Esophagus squamous epithelium (tissue), 5 donors: Measurements from ENCODE around the gene KRTAP10-1. TPM values are rescaled to one million over a fixed set of nuclear protein-coding genes. Genes with fewer than 3 reads are reported as not detected.

Source experiments
- DNase-seq: peaks from one replicate; lab custom pipeline; 2025; lab: John Stamatoyannopoulos, UW
- H3K27ac ChIP-seq, 4 donors: fragments of 200-600 bp; sonication (generic); one replicate each; pipeline ENCODE4 v1.5.1; 2016 to 2019; ENCODE audit warnings: mild to moderate bottlenecking in 1 of 4
- H3K27me3 ChIP-seq, 4 donors: fragments of 200-600 bp; sonication (generic); 1 replicate in 3 of 4; 2 replicates in 1 of 4; pipeline versions ENCODE4 v1.5.1 to v1.6.0; 2017 to 2021; ENCODE audit warnings: antibody characterized with exemption in 1 of 4
- H3K36me3 ChIP-seq, 3 donors: fragments of 200-600 bp; sonication (generic); one replicate each; pipeline ENCODE4 v1.5.1; 2016 to 2019
- H3K4me1 ChIP-seq, 3 donors: fragments of 200-600 bp; sonication (generic); one replicate each; pipeline ENCODE4 v1.5.1; 2017 to 2019
- H3K4me3 ChIP-seq, 4 donors: fragments of 200-600 bp; sonication (generic); 1 replicate in 3 of 4; 2 replicates in 1 of 4; pipeline ENCODE4 v1.5.1; 2016 to 2019; ENCODE audit warnings: mild to moderate bottlenecking in 2 of 4, moderate library complexity in 1 of 4
- H3K9me3 ChIP-seq, 3 donors: fragments of 200-600 bp; sonication (generic); one replicate each; pipeline ENCODE4 v1.5.1; 2016 to 2019
- CTCF ChIP-seq, 6 experiments: fragments of 450-650 bp in 4 of 6; fragments of 200-600 bp in 2 of 6; sonication (generic) in 2 of 6; IDR thresholded peaks; one replicate each; pipeline ENCODE4 v1.5.1; 2016 to 2019; ENCODE audit warnings: antibody characterized with exemption in 6 of 6, mild to moderate bottlenecking in 4 of 6, moderate library complexity in 4 of 6
- POLR2A ChIP-seq, 4 donors: fragments of 450-650 bp; IDR thresholded peaks; one replicate each; pipeline ENCODE4 v1.6.1; 2017; ENCODE audit warnings: antibody characterized with exemption in 4 of 4, mild to moderate bottlenecking in 4 of 4, moderate library complexity in 3 of 4
- WGBS, 2 donors: methylation state at CpG; one replicate each; pipeline ENCODE4 v1.1.5; 2018; 5-methylcytosine and 5-hydroxymethylcytosine counted together
- intact Hi-C: fragments of 100-400 bp; cut with DNase I; formaldehyde crosslinking; loops from one replicate; pipeline ENCODE4 v1.15.0; 2022
- total RNA-seq, 4 donors: library from RNA; depleted of rRNA; stranded (reverse); fragments of >200 nt; gene quantifications; one replicate each; pipeline ENCODE4 v1.1.0, GENCODE V29; 2016
- donor health status: DM: yes; HTN: yes; CAD: no.

Gene KRTAP10-1
- total RNA-seq, 4 donors from 2014 or later = not detected

GRCh38 chr21:44530903-44531605, 8.9 kb downstream of the KRTAP10-1 start:
- H3K4me1 ChIP-seq = no peaks in the 10 kb centered on the region
- H3K4me3 ChIP-seq = no peak overlapping the region
- H3K9me3 ChIP-seq = no peaks in the 10 kb centered on the region
- H3K27ac ChIP-seq = no peak overlapping the region
- no peaks in the 10 kb centered on the region for H3K36me3 ChIP-seq
- TF ChIP-seq CTCF (IDR thresholded peaks at IDR 0.05) (no peak), POLR2A (IDR thresholded peaks at IDR 0.05) (no peak)
- peaks cover 0 to 27% (median 0%) of the 10 kb centered on the region in 4 donors for H3K27me3 ChIP-seq
- no peak for DNase-seq
- 87 to 89% methylated on average over 14 to 16 of the region's 23 CpGs for WGBS, 2 donors
- intact Hi-C loops = no loop called here

GRCh38 chr21:44530221-44530902, 9.6 kb downstream of the KRTAP10-1 start:
- no peak overlapping the region for H3K27ac ChIP-seq
- no peak overlapping the region for H3K4me3 ChIP-seq
- no peaks in the 10 kb centered on the region for H3K4me1 ChIP-seq
- intact Hi-C loops = no loop called here
- 80 to 88% methylated on average over 2 to 5 of the region's 7 CpGs for WGBS, 2 donors
- no peaks in the 10 kb centered on the region for H3K9me3 ChIP-seq
- no peaks in the 10 kb centered on the region for H3K36me3 ChIP-seq
- no peak for DNase-seq
- peaks cover 0 to 30% (median 0%) of the 10 kb centered on the region in 4 donors for H3K27me3 ChIP-seq
- TF ChIP-seq POLR2A (IDR thresholded peaks at IDR 0.05) (no peak), CTCF (IDR thresholded peaks at IDR 0.05) (no peak)

GRCh38 chr21:44529503-44530125, 10.4 kb downstream of the KRTAP10-1 start:
- no peak for TF ChIP-seq POLR2A (IDR thresholded peaks at IDR 0.05)
- no peak for TF ChIP-seq CTCF (IDR thresholded peaks at IDR 0.05)
- no peak overlapping the region for H3K27ac ChIP-seq
- 64 to 70% methylated on average over 3 to 12 of the region's 23 CpGs for WGBS, 2 donors
- intact Hi-C loops = no loop called here
- H3K36me3 ChIP-seq = no peaks in the 10 kb centered on the region
- no peaks in the 10 kb centered on the region for H3K4me1 ChIP-seq
- H3K27me3 ChIP-seq = peaks cover 0 to 32% (median 0%) of the 10 kb centered on the region in 4 donors
- no peak overlapping the region for H3K4me3 ChIP-seq
- no peak for DNase-seq
- no peaks in the 10 kb centered on the region for H3K9me3 ChIP-seq

- WGBS, 2 donors = 80 to 85% methylated on average over 6 to 13 of the region's 17 CpGs
- peaks cover 0 to 32% (median 0%) of the 10 kb centered on the region in 4 donors for H3K27me3 ChIP-seq
- no peaks in the 10 kb centered on the region for H3K9me3 ChIP-seq
- no peak for DNase-seq
- TF ChIP-seq POLR2A (IDR thresholded peaks at IDR 0.05) (no peak), CTCF (IDR thresholded peaks at IDR 0.05) (no peak)
- no peaks in the 10 kb centered on the region for H3K4me1 ChIP-seq
- intact Hi-C loops = no loop called here
- no peak overlapping the region for H3K27ac ChIP-seq
- H3K36me3 ChIP-seq = no peaks in the 10 kb centered on the region
- no peak overlapping the region for H3K4me3 ChIP-seq
Observed at GRCh38 chr21:44529011-44529421, 11.0 kb downstream of the KRTAP10-1 start.

- Histone ChIP-seq H3K4me3 (no peak overlapping the region), H3K36me3 (no peaks in the 10 kb centered on the region), H3K27ac (no peak overlapping the region), H3K4me1 (no peaks in the 10 kb centered on the region), H3K27me3 (peaks cover 0 to 32% (median 0%) of the 10 kb centered on the region in 4 donors), H3K9me3 (no peaks in the 10 kb centered on the region)
- intact Hi-C loops = no loop called here
- no peak for TF ChIP-seq CTCF (IDR thresholded peaks at IDR 0.05)
- no peak for TF ChIP-seq POLR2A (IDR thresholded peaks at IDR 0.05)
- DNase-seq = no peak
- 50 to 88% methylated on average over 2 to 5 of the region's 10 CpGs for whole genome bisulfite sequencing, 2 donors
Observed at GRCh38 chr21:44528634-44528995, 11.4 kb downstream of the KRTAP10-1 start.
